Stimulated activated naive CD8-positive, alpha-beta T cell treated with anti-CD3 and anti-CD28 coated beads, Interleukin-15, Interleukin-2, amounts not matched to agents 100 U/mL and 50 U/mL, for 24 hours (primary cell): ENCODE results near the gene C17orf107.
"Not testable (repeated sequence)": the region's sequence is repeated elsewhere in the genome, so short reads cannot be mapped to it uniquely, and the experiment has no call there.

Experiments used
- ATAC-seq: fragments of 150-1000 bp; cut with Tn5 transposase; one replicate; pipeline ENCODE4 v1.10.0; 2021
- DNase-seq: peaks from one replicate; pipeline ENCODE4 v3.0.0; 2021

The C17orf107 gene

GRCh38 chr17:4900231-4901107, 1.1 kb downstream of the C17orf107 start:
- no peak for ATAC-seq
- peak; percentile 42 for DNase-seq

GRCh38 chr17:4901108-4901647, 1.8 kb downstream of the C17orf107 start:
- ATAC-seq (no peak), DNase-seq (no peak)

- ATAC-seq (no peak), DNase-seq (peak; percentile 37)
These were observed 2.5 kb downstream of the C17orf107 start for GRCh38 chr17:4901648-4902344.

GRCh38 chr17:4902540-4902939, 3.2 kb downstream of the C17orf107 start:
- ATAC-seq (no peak), DNase-seq (no peak)

- ATAC-seq: peak; percentile 44
- peak; percentile 84 for DNase-seq
These were observed 3.9 kb downstream of the C17orf107 start, which contains the start of gene CHRNE for GRCh38 chr17:4903051-4903818. CHRNE (minus strand) TSS chr17:4903098; CDS start chr17:4903063, 35 bp downstream.

DNA sequence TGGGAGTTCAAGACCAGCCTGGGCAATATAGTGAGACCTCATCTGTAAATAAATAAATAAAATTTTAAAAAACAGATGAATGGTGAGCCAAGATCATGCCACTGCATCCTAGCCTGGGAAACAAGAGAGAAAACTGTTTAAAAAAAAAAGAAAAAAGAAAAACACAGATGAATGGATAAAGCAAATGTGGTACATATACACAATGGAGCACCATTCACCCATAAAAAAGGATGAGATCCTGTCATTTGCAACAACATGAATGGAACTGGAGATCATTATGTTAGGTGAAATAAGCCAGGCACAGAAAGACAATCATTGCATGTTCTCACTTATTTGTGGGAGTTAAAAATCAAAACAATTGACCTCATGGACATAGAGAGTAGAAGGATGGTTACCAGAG, 7.3 kb downstream of the C17orf107 start:
- not testable (repeated sequence) for ATAC-seq

GRCh38 chr17:4908301-4908700, 9.0 kb downstream of the C17orf107 start:
- ATAC-seq: no peak
- no peak for DNase-seq

More for the DNA sequence above, 7.3 kb downstream of the C17orf107 start:
- DNase-seq: not testable (repeated sequence)

DNA sequence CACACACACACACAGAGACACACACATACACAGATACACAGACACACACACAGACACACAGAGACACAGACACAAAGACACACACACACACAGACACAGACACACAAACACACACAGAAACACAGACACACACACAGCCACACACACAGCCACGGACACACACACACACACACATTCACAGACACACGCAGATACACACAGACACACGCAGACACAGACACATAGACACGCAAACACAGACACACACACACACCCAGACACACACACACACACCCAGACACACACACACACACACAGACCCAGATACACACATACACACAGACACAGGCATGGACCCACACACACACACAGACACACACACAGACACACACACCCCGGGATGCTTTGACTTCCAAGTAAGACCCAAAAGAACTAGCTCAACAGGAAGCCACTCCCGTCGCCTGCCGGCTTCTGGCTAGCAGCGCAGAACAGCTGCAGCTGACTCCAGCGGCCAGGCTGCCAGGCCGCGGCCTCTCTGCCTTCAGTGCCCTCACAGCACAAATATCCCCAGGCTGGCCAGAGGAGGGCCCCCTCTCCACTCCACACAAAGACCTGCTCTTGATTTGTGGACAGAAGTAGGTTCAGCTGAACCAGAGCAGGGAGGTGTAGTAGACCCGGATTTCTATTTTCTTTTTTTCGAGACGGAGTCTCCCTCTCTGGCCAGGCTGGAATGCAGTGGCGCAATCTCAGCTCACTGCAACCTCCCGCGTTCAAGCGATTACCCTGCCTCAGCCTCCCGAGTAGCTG, 9.6 kb downstream of the C17orf107 start:
- DNase-seq (peak; percentile 74), ATAC-seq (peak; percentile 96)

DNA sequence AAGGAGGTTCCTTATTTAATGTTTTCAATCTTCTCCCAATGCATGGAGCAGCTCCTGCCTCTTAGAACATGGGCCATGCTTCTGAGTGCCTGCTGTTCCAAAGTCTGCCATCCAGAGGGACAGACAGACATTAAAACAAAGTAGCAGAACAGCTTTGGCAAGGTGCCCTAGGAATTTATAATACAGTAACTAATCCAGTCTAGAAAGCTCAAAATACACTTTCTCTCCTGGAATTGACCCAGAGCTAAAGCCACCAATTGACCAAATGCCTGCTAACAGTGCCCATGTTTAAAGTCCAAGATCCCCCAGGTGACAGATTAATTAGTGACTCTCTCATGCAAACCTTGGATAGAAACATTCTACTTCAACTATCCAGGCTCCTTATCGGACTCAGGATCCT, 14.7 kb downstream of the C17orf107 start:
- no peak for DNase-seq
- ATAC-seq: no peak

GRCh38 chr17:4914551-4914950, 15.2 kb downstream of the C17orf107 start:
- ATAC-seq, DNase-seq: not testable (repeated sequence)

DNA sequence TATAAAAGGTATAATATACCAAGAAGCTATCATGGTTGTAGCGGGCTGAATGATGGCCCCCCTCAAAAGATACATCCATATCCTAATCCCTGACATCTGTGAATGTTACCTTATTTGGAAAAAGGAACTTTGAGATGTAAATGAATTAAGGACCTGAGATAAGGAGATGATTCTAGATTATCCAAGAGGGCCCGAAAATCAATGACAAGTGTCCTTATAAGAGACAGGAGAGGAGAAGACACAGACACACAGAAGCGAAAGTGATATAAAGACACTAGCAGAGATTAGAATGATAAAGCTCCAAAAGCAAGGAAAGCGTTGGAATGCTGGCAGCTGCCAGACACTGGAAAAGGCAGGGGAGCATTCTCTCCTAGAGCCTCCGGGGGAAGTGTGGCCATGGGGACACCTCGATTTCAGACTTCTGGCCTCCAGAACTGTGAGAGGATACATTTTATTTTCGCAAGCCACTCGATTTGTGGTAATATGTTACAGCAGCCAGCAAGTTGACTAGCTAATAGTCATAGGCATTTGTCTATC, 20.2 kb downstream of the C17orf107 start:
- no peak for ATAC-seq

DNA sequence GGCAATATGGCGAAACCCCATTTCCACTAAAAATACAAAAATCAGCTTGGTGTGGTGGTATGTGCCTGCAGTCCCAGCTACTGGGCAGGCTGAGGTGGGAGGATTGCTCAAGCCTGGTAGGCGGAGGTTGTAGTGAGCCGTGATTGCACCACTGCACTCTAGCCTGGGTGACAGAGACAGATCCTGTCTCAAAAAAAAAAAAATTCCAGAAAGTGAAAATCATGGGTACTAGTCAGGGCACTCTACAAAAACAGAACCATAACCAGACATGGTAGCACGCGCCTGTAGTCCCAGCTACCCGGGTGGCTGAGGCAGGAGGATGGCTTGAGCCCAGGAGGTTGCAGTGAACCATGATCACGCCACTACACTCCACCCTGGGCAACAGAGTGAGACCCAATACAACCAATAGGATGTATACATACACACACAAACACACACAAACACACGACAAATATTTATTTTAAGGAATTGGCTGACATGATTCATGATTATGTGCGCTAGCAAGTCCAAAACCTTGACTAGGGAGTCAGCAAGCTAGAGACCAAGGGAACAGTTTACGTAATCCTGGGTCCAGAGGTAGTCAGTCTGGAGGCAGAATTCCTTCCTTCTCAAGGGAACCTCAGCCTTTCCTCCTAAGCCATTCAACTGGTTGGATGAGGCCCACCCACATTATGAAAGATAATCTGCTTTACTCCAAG, 21.2 kb downstream of the C17orf107 start:
- ATAC-seq (no peak), DNase-seq (no peak)

More for the DNA sequence above, 20.2 kb downstream of the C17orf107 start:
- no peak for DNase-seq

GRCh38 chr17:4921320-4921719, 22.0 kb downstream of the C17orf107 start:
- DNase-seq (no peak), ATAC-seq (no peak)

DNA sequence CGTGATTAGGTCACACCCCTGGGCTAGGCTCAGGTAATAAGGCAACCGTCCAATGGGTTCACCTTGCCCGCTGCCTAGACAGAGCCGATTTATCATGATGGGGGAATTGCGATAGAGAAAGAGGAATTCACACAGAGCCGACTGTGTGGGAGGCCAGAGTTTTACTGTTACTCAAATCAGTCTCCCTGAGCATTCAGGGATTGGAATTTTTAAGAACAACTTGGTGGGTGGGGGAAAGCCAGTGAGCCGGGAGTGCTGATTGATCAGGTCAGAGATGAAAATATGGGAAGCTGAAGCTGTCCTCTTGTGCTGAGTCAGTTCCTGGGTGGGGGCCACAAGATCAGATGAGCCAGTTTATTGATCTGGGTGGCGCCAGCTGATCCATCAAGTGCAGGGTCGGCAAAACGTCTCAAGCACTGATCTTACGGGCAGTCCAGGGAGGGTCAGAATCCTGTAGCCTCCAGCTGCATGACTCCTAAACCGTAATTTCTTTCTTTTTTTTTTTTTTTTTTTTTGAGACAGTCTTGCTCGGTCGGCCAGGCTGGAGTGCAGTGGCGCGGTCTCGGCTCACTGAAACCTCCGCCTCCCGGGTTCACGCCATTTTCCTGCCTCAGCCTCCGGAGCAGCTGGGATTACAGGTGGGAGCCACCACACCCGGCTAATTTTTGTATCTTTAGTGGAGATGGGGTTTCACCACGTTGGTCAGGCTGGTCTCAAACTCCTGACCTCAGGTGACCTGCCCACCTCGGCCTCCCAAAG, 27.4 kb downstream of the C17orf107 start:
- not testable (repeated sequence) for DNase-seq, ATAC-seq

DNA sequence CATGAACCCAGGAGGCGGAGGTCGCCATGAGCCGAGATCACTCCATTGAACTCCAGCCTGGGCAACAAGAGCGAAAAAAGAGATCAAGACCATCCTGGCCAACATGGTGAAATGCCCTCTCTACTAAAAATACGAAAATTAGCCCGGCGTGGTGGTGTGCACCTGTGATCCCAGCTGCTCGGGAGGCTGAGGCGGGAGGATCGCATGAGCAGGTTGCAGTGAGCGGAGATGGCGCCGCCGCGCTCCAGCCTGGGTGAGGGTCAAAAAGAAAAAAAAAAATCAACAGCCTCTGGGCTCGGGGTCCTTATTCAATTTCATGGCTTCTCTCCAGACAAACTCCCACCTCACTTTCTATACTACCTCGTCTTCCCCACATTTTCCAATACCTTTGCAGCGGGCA, 29.5 kb downstream of the C17orf107 start:
- ATAC-seq: no peak
- no peak for DNase-seq

DNA sequence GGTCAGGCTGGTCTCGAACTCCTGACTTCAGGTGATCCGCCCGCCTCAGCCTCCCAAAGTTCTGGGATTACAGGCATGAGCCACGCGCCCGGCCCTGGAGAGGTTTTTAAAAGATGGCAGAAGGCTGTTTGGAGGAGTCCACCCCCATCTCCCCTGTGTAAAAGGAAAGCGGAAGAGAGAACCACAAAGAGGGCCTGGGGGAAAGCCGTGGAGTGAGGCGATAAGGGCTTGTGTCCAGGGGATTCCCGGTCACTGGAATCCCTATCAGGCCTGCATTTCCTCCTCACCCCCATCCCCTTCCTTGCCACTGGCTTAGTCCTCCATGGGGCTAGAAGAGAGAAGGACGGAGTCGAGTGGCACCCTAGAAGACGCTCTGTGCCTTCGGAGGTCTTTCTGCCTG, 32.6 kb downstream of the C17orf107 start, which contains the start of gene GP1BA:
TSS of gene GP1BA (plus strand) at position 315 of the 400 bp plus-strand sequence. CDS start 328 bp downstream, outside the sequence.
- DNase-seq (no peak), ATAC-seq (no peak)

DNA sequence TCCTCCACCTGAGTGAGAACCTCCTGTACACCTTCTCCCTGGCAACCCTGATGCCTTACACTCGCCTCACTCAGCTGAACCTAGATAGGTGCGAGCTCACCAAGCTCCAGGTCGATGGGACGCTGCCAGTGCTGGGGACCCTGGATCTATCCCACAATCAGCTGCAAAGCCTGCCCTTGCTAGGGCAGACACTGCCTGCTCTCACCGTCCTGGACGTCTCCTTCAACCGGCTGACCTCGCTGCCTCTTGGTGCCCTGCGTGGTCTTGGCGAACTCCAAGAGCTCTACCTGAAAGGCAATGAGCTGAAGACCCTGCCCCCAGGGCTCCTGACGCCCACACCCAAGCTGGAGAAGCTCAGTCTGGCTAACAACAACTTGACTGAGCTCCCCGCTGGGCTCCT, 33.4 kb downstream of the C17orf107 start:
- no peak for DNase-seq
- ATAC-seq: no peak

DNA sequence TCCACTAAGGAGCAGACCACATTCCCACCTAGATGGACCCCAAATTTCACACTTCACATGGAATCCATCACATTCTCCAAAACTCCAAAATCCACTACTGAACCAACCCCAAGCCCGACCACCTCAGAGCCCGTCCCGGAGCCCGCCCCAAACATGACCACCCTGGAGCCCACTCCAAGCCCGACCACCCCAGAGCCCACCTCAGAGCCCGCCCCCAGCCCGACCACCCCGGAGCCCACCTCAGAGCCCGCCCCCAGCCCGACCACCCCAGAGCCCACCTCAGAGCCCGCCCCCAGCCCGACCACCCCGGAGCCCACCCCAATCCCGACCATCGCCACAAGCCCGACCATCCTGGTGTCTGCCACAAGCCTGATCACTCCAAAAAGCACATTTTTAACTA, 34.3 kb downstream of the C17orf107 start:
- no peak for ATAC-seq
- no peak for DNase-seq
